Choroid plexus epithelial cell (primary cell): ENCODE results near the gene TGFB1.

Experiments used
- DNase-seq: peaks from one replicate; pipeline ENCODE4 v3.0.0-alpha.2; 2010; ENCODE audit warnings: low read depth
- H3K4me3 ChIP-seq: 2 replicates; pipeline ENCODE4 v1.5.1; 2011; ENCODE audit warnings: low read depth, mild to moderate bottlenecking, control low read depth, low read length, moderate library complexity
- CTCF ChIP-seq: conservative IDR thresholded peaks from 2 replicates; pipeline ENCODE4 v1.5.1; 2011; ENCODE audit warnings: low read depth, mild to moderate bottlenecking, control low read depth, inconsistent platforms, low read length, moderate library complexity

The TGFB1 gene

DNA sequence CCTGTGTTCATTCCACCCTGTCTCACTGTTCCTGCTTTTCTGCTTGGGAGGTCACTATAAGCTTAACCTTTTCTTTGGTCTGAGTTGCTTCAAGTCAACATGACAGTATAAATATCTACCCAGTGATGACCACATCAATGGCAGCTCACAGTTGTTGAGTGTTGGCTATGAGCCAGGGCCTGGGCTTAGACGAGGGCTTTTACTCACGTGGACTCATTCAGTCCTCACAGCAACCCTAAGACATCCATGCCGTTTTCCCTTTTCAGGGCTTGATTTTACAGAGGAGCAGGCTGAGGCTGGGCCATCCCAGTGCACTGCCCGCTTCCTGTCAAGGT lies 54.0 kb downstream of the TGFB1 start:
- H3K4me3 ChIP-seq, result no peak overlapping the region
- DNase-seq, result peak; percentile 94
- no peak for TF ChIP-seq CTCF

DNA sequence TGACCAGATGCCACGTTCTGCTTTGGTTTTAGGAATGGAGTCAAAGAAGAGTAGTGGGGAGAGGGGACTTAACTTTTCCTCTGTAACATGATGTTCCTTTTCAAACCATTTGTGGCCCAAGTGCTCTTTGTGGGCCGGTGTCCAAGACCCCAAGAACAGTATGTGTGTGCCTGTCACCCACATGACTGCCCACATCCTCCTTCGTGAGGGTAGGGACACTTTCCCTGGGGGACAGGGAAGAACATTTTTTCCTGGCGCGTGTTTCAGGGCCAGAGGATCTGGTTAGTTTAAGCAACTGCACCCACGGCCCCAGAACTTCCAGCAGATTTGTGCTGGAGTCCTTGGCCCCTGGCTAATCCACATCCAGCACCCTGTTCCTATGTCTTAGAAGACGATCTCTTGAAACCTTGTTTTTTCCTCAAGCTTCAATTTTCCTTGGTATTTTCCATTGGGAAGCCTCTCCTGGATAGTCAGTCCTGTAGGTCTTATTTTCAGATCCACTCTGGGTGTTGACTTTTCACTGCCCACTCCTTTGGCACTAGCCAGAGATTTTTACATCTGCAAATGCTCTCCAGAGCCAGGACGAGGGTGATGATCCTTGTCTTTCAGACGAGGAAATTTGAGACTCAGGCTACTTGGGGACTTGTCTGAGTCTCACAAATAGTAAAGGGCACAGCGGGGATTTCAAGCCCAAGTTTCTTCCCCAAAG lies 54.5 kb downstream of the TGFB1 start:
- no peak for DNase-seq
- TF ChIP-seq CTCF, result no peak
- H3K4me3 ChIP-seq, result no peak overlapping the region

- H3K4me3 ChIP-seq, result no peak overlapping the region
- no peak for TF ChIP-seq CTCF
- DNase-seq, result peak; percentile 91
These were observed 55.3 kb downstream of the TGFB1 start for GRCh38 chr19:41298348-41298964.

DNA sequence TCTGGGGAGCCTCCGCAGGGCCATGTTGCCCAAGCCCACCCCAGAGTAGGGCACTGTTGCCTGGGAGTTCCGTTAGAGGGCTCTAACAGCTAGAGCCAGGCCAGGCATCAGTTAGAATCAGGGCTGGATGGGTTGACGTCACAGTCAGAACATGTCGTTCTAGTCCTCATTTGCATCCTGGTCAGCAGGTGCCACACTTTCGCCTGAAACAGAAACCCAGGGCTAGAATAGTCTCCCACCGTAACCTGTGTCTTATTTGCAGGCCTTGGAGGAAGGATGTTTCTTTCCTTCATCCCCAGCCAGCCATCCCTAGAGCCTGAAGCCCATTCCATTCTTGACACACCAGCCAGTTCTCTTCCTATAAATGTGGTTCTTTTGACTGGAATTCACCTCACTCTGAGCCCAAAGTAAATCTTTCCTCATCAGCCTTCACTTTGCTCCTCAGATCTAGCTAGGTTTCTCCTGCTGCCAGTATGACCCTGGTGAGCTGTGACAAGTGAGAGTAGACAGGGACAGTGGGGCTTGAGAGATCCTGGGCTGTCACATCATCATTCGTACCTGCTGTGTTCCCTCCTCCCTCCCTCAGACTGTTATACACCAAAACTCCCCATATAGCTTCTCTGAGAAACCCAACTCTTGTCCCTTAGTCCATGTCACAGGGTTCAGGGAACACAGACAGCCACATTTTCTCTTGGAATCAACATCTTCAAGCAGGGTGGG lies 55.9 kb downstream of the TGFB1 start:
- no peak for DNase-seq
- H3K4me3 ChIP-seq, result no peak overlapping the region
- no peak for TF ChIP-seq CTCF

DNA sequence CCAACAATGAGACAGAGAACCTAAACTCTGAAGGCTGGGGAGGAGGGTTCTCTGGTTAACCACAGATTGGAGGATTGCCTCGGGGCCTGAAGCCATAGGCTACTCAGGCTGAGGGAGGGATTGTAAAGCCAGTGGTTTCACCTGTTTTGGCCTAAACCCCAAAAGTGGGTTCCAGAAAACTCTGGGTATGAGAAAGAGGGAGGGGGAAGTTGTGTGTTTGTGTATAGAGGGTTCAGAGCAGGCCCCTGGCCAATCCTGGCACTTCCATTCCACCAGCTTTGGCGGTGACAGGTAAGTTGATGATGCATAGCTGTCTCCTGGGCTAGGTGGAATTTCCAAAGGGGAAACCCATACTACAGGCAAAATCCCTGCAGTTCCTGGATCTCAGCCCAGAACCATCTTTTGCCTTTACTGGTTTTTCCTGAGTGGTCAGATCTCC lies 57.3 kb downstream of the TGFB1 start:
- TF ChIP-seq CTCF, result no peak
- DNase-seq, result no peak
- no peak overlapping the region for H3K4me3 ChIP-seq

DNA sequence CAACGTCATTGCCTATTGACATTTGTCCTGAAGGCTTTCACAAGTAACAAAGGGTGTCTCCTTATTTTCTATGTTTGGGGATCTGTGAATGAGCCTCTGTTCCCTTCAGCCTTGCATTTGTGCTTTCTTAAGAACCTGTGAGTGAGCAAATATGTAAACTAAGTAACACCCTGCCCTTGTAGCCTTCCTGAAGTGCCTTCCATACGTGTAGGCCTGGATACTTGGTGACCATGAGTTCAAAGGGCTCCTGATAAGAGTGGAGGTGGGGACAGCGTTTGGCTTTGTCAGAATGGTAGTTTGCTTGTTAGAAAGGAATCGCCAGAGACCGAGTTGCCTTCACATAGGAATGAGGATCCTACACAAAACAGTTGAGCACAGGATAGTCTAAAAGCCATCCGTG lies 58.2 kb downstream of the TGFB1 start:
- no peak overlapping the region for H3K4me3 ChIP-seq
- no peak for TF ChIP-seq CTCF
- no peak for DNase-seq
